Lower lobe of right lung (tissue), 2 donors: ENCODE measurements around the gene AHCY. TPM values are rescaled to one million over a fixed set of nuclear protein-coding genes. Genes with fewer than 3 reads are reported as not detected.

Source experiments
- ATAC-seq, 2 donors: fragments of 200-7000 bp; cut with Tn5 transposase; one replicate each; pipeline ENCODE4 v1.9.1; 2020 to 2022; ENCODE audit warnings: mild to moderate bottlenecking in 2 of 2, moderate library complexity in 2 of 2
- DNase-seq: peaks from one replicate; pipeline ENCODE4 v3.0.0-alpha.2; 2020
- H3K27ac ChIP-seq: fragments of 200-600 bp; one replicate; pipeline ENCODE4 v1.8.0; 2022
- H3K27me3 ChIP-seq: fragments of 200-600 bp; one replicate; pipeline ENCODE4 v1.8.0; 2022; ENCODE audit warnings: low read depth
- H3K36me3 ChIP-seq: fragments of 200-600 bp; one replicate; pipeline ENCODE4 v1.8.0; 2022; ENCODE audit warnings: mild to moderate bottlenecking
- H3K4me1 ChIP-seq: fragments of 200-600 bp; one replicate; pipeline ENCODE4 v1.8.0; 2022
- H3K4me3 ChIP-seq: fragments of 200-600 bp; one replicate; pipeline ENCODE4 v1.8.0; 2022; ENCODE audit warnings: mild to moderate bottlenecking
- H3K9me3 ChIP-seq: fragments of 200-600 bp; one replicate; pipeline ENCODE4 v1.8.0; 2022
- CTCF ChIP-seq: fragments of 200-600 bp; IDR thresholded peaks from one replicate; pipeline ENCODE4 v1.8.0; 2022; ENCODE audit warnings: antibody characterized with exemption, mild to moderate bottlenecking
- intact Hi-C: fragments of 100-400 bp; cut with DNase I; formaldehyde crosslinking; loops from one replicate; pipeline ENCODE4 v1.11.0; 2022
- total RNA-seq: library from RNA; stranded (reverse); fragmentation: NEBNext Ultra II Directional; extraction: Animal tissue kit (Norgen Biotek cat#: 25700); gene quantifications from one replicate; pipeline ENCODE4 v1.2.1, GENCODE V29; 2021
- donor health status: DM: no; HTN: yes; CAD: no; lungs with severe emphysema.

The AHCY gene
- total RNA-seq, 1 donor from 2014 or later: 63.8 TPM

- H3K27me3 ChIP-seq: no peaks in the 10 kb centered on the region
- H3K4me3 ChIP-seq: no peak overlapping the region
- DNase-seq (no peak), ATAC-seq (no peak)
- H3K27ac ChIP-seq: no peak overlapping the region
- no peaks in the 10 kb centered on the region for H3K9me3 ChIP-seq
- intact Hi-C loops: no loop called here
- peaks cover 15% of the 10 kb centered on the region for H3K4me1 ChIP-seq
- no peak for TF ChIP-seq CTCF
- H3K36me3 ChIP-seq: peaks cover 34% of the 10 kb centered on the region
Observed at GRCh38 chr20:34296468-34296867, 6.7 kb downstream of the AHCY start.

DNA sequence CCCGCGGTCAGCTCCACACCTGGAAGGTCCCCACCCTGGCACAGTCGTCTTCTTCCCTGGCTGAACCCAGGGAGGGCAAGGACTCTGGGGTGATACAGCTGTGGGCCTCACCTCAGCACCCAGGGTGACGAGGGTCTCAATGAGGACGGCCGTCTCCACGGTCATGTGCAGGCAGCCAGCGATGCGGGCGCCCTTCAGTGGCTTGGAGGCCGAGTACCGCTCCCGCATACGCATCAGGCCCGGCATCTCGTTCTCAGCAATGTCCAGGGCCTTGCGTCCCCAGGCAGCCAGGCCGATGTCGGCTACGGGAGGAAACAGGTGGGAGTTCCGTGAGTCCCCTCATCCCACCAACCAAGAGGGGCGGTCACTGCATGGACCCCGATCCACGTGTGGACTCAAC, 7.9 kb downstream of the AHCY start:
- H3K36me3 ChIP-seq: peaks cover 46% of the 10 kb centered on the region
- H3K27me3 ChIP-seq: no peaks in the 10 kb centered on the region
- H3K9me3 ChIP-seq: no peaks in the 10 kb centered on the region
- H3K27ac ChIP-seq: no peak overlapping the region
- H3K4me3 ChIP-seq: no peak overlapping the region
- TF ChIP-seq CTCF: no peak
- intact Hi-C loops: no loop called here
- DNase-seq (no peak), ATAC-seq (no peak)
- peaks cover 3% of the 10 kb centered on the region for H3K4me1 ChIP-seq

DNA sequence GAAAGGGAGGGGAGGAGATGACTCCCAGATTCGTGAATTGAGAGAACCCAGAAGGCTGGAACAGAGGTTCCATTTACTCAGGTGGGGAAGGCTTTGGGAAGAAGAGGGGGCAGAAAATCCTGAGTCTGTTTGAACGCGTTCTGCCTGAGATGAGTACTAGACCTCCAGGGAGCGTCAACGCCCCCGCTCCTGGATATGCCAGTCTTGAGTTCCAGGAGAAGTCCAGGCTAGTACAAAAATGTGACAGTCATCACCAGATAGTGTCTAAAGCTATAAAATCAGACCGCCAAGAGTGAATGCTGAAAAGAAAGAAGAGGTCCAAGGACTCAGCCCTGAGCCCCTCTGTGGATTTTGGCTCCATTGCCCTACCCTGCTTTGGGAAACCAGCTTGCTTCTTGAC, 8.6 kb downstream of the AHCY start:
- intact Hi-C loops: no loop called here
- DNase-seq: no peak
- no peak for TF ChIP-seq CTCF
- Histone ChIP-seq H3K27me3 (no peaks in the 10 kb centered on the region), H3K9me3 (no peaks in the 10 kb centered on the region), H3K27ac (no peak overlapping the region), H3K4me1 (no peaks in the 10 kb centered on the region), H3K4me3 (no peak overlapping the region), H3K36me3 (peaks cover 53% of the 10 kb centered on the region)
- ATAC-seq: no peak

DNA sequence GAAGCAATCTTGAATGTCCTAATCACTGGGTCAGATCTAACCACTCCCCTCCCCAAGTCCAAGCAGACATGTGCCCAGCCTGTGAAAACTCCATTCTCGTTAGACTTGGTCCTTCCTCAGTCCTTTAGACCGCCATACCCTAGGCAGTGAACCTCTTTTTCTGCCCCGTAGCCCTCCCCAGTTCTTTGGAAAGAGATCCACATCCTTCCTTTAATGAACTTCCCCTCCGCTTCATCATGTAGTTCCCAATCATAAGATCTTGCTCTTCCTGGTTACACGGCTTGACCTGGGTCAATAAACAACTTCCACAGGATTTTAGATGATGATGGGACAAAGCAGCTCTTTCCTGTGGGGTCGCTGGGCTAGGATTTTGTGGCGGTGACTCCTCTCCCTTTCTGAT, 9.6 kb downstream of the AHCY start:
- intact Hi-C loops: no loop called here
- no peak for TF ChIP-seq CTCF
- no peak overlapping the region for H3K4me3 ChIP-seq
- no peak overlapping the region for H3K27ac ChIP-seq
- ATAC-seq (peak in 1 of 2 donors; percentile 13), DNase-seq (no peak)
- peaks cover 61% of the 10 kb centered on the region for H3K36me3 ChIP-seq
- no peaks in the 10 kb centered on the region for H3K9me3 ChIP-seq
- no peaks in the 10 kb centered on the region for H3K4me1 ChIP-seq
- no peaks in the 10 kb centered on the region for H3K27me3 ChIP-seq

- TF ChIP-seq CTCF: no peak
- no peaks in the 10 kb centered on the region for H3K27me3 ChIP-seq
- no peak overlapping the region for H3K27ac ChIP-seq
- no peak for ATAC-seq
- no peaks in the 10 kb centered on the region for H3K4me1 ChIP-seq
- no peak overlapping the region for H3K4me3 ChIP-seq
- intact Hi-C loops: no loop called here
- peaks cover 66% of the 10 kb centered on the region for H3K36me3 ChIP-seq
- H3K9me3 ChIP-seq: no peaks in the 10 kb centered on the region
- no peak for DNase-seq
Observed at GRCh38 chr20:34293119-34293518, 10.0 kb downstream of the AHCY start.

GRCh38 chr20:34292496-34292895, 10.7 kb downstream of the AHCY start:
- intact Hi-C loops: no loop called here
- Histone ChIP-seq H3K27ac (no peak overlapping the region), H3K27me3 (no peaks in the 10 kb centered on the region), H3K9me3 (no peaks in the 10 kb centered on the region), H3K4me1 (no peaks in the 10 kb centered on the region), H3K36me3 (peaks cover 72% of the 10 kb centered on the region), H3K4me3 (no peak overlapping the region)
- TF ChIP-seq CTCF: no peak
- ATAC-seq (no peak), DNase-seq (no peak)
